Putamen (tissue), 1 donor: ENCODE results near the gene HSH2D.
"Not testable (repeated sequence)": the region's sequence is repeated elsewhere in the genome, so short reads cannot be mapped to it uniquely, and the experiment has no call there.

Source experiments
- DNase-seq: peaks from one replicate; pipeline ENCODE4 v3.0.0-alpha.2; 2016; ENCODE audit warnings: low spot score

Gene HSH2D

GRCh38 chr19:16119075-16119857, 24.2 kb upstream of the HSH2D start:
- DNase-seq, result not testable (repeated sequence)

GRCh38 chr19:16121141-16121540, 22.3 kb upstream of the HSH2D start:
- no peak for DNase-seq

GRCh38 chr19:16121967-16122366, 21.5 kb upstream of the HSH2D start:
- no peak for DNase-seq

- DNase-seq, result no peak
These were observed 18.5 kb upstream of the HSH2D start for GRCh38 chr19:16124953-16125352.

GRCh38 chr19:16125737-16126495, 17.6 kb upstream of the HSH2D start:
- DNase-seq, result no peak

GRCh38 chr19:16127080-16127479, 16.4 kb upstream of the HSH2D start:
- no peak for DNase-seq

GRCh38 chr19:16127776-16128371, 15.6 kb upstream of the HSH2D start:
- DNase-seq, result no peak

- DNase-seq, result no peak
These were observed 11.8 kb upstream of the HSH2D start for GRCh38 chr19:16131648-16132047.

GRCh38 chr19:16133818-16134217, 9.7 kb upstream of the HSH2D start:
- no peak for DNase-seq

GRCh38 chr19:16134510-16134909, 9.0 kb upstream of the HSH2D start:
- no peak for DNase-seq

GRCh38 chr19:16135430-16136127, 7.9 kb upstream of the HSH2D start:
- DNase-seq, result no peak

GRCh38 chr19:16136185-16136999, 7.1 kb upstream of the HSH2D start:
- no peak for DNase-seq

- DNase-seq, result no peak
These were observed 3.7 kb upstream of the HSH2D start for GRCh38 chr19:16139752-16140151.

GRCh38 chr19:16141043-16141442, 2.4 kb upstream of the HSH2D start:
- DNase-seq, result no peak

GRCh38 chr19:16142032-16142580, 1.4 kb upstream of the HSH2D start:
- DNase-seq, result no peak

GRCh38 chr19:16144216-16144581, 714 bp downstream of the HSH2D start:
- DNase-seq, result no peak

GRCh38 chr19:16146112-16146511, 2.6 kb downstream of the HSH2D start:
- DNase-seq, result no peak

GRCh38 chr19:16148443-16149229, 5.2 kb downstream of the HSH2D start:
- no peak for DNase-seq

GRCh38 chr19:16153582-16154336, 10.3 kb downstream of the HSH2D start:
- DNase-seq, result no peak

GRCh38 chr19:16154557-16154956, 11.1 kb downstream of the HSH2D start:
- DNase-seq, result no peak
